ENCODE measurements around the gene HSF2. TPM values are rescaled to one million over a fixed set of nuclear protein-coding genes. Genes with fewer than 3 reads are reported as not detected.

HSF2 gene
- 10 to 100 TPM; 37.5 to 47.2 (median 45.3) TPM for polyA plus RNA-seq (ENCODE audit: insufficient read depth in 1 of 5, insufficient read length in 5 of 5, low replicate concordance in 1 of 5)
- long read RNA-seq, donor 1, transcript HSF2-202 (12 exons, 2,643 nt) = major isoform, 9 of 487 reads
- long read RNA-seq, donor 1, partial matches to known transcripts = 475 of 487 reads
- long read RNA-seq, donor 1, other reads (novel, unspliced or antisense) = 0 of 487 reads
- long read RNA-seq, donor 2, transcript HSF2-202 (12 exons, 2,643 nt) = major isoform, 6 of 7 reads
- long read RNA-seq, donor 2, partial matches to known transcripts = 0 of 7 reads
- long read RNA-seq, donor 2, other reads (novel, unspliced or antisense) = 0 of 7 reads
- long read RNA-seq, donor 3, transcript HSF2-202 (12 exons, 2,643 nt) = major isoform, 6 of 461 reads
- long read RNA-seq, donor 3, partial matches to known transcripts = 451 of 461 reads
- long read RNA-seq, donor 3, other reads (novel, unspliced or antisense) = 0 of 461 reads
- long read RNA-seq, donor 4, transcript HSF2-202 (12 exons, 2,643 nt) = major isoform, 6 of 82 reads
- long read RNA-seq, donor 4, partial matches to known transcripts = 18 of 82 reads
- long read RNA-seq, donor 4, other reads (novel, unspliced or antisense) = 54 of 82 reads
- long read RNA-seq, donor 5, transcript HSF2-202 (12 exons, 2,643 nt) = major isoform, 6 of 420 reads
- long read RNA-seq, donor 5, partial matches to known transcripts = 409 of 420 reads
- long read RNA-seq, donor 5, other reads (novel, unspliced or antisense) = 0 of 420 reads
- long read RNA-seq, donor 6, transcript HSF2-202 (12 exons, 2,643 nt) = major isoform, 10 of 11 reads
- long read RNA-seq, donor 6, partial matches to known transcripts = 0 of 11 reads
- long read RNA-seq, donor 6, other reads (novel, unspliced or antisense) = 0 of 11 reads
- long read RNA-seq, donor 7, transcript HSF2-202 (12 exons, 2,643 nt) = major isoform, 6 of 10 reads
- long read RNA-seq, donor 7, partial matches to known transcripts = 0 of 10 reads
- long read RNA-seq, donor 7, other reads (novel, unspliced or antisense) = 0 of 10 reads
- long read RNA-seq, donor 8, partial matches to known transcripts = 0 of 4 reads
- long read RNA-seq, donor 8, other reads (novel, unspliced or antisense) = 0 of 4 reads

GRCh38 chr6:122399348-122400120, at the start of gene HSF2:
TSS of gene HSF2 (plus strand) at chr6:122399652. CDS start at chr6:122399738, 86 bp downstream.
- peak; percentile 97 for DNase-seq

GRCh38 chr6:122352981-122353664, 46.3 kb upstream of the HSF2 start:
- no peak for DNase-seq

- no peak for DNase-seq
These were observed 38.6 kb upstream of the HSF2 start for GRCh38 chr6:122360809-122361208.

- no peak for DNase-seq
These were observed 38.0 kb upstream of the HSF2 start for GRCh38 chr6:122361314-122361979.

- DNase-seq = no peak
These were observed 35.5 kb upstream of the HSF2 start for GRCh38 chr6:122363769-122364483.

GRCh38 chr6:122365775-122366403, 33.6 kb upstream of the HSF2 start:
- DNase-seq = no peak

GRCh38 chr6:122367171-122367570, 32.3 kb upstream of the HSF2 start:
- no peak for DNase-seq

GRCh38 chr6:122369536-122369935, 29.9 kb upstream of the HSF2 start:
- DNase-seq = no peak

- peak in 1 of 2 donors; percentile 9 for DNase-seq
These were observed 26.8 kb upstream of the HSF2 start for GRCh38 chr6:122372647-122373046.

- DNase-seq = no peak
These were observed 25.1 kb upstream of the HSF2 start for GRCh38 chr6:122374307-122374706.

GRCh38 chr6:122376246-122376645, 23.2 kb upstream of the HSF2 start:
- no peak for DNase-seq

GRCh38 chr6:122381494-122382265, 17.8 kb upstream of the HSF2 start:
- peak; percentile 57 to 77 for DNase-seq

- DNase-seq = no peak
These were observed 13.4 kb upstream of the HSF2 start for GRCh38 chr6:122385857-122386612.

GRCh38 chr6:122388945-122389344, 10.5 kb upstream of the HSF2 start:
- DNase-seq = no peak

GRCh38 chr6:122389704-122390372, 9.6 kb upstream of the HSF2 start:
- peak in 1 of 2 donors; percentile 39 for DNase-seq

GRCh38 chr6:122392564-122393350, 6.7 kb upstream of the HSF2 start:
- no peak for DNase-seq

Data from right lung (tissue), 10 donors.